K562 (cell line): Measurements from ENCODE around the gene LRP1B. TPM values are rescaled to one million over a fixed set of nuclear protein-coding genes. Genes with fewer than 3 reads are reported as not detected.

Experiments
- ATAC-seq: fragments of 200-7000 bp; cut with Tn5 transposase; 3 replicates; pipeline ENCODE4 v1.9.1; 2020; ENCODE audit warnings: moderate library complexity
- BruUV-seq: library from RNA; stranded (reverse); fragments of 400-500 nt; replicated peaks from 2 replicates; lab custom pipeline; 2021; lab: Mats Ljungman, UMichigan
- CTCF ChIA-PET: fragments of 300-600 bp; formaldehyde crosslinking; extraction: SDS; loops from one replicate; lab custom pipeline; 2021; ENCODE audit warnings: low intra/inter-chr PET ratio; lab: Yijun Ruan, JAX
- POLR2A ChIA-PET: fragments of 300-600, 350-650 bp; sonication (Branson Sonifier 250); formaldehyde crosslinking; extraction: SDS; loops from one replicate; lab custom pipeline; 2021; ENCODE audit warnings: antibody characterized with exemption, inconsistent platforms; lab: Yijun Ruan, JAX
- DNase-seq, 4 experiments: peaks; one replicate each; pipeline versions ENCODE4 v3.0.0 to v3.0.0-alpha.2; 2011 to 2018; ENCODE audit warnings: low spot score in 3 of 4, mixed read lengths in 3 of 4; ENCODE audit errors: extremely low read depth in 1 of 4
- FAIRE-seq: peaks from 2 replicates; lab custom pipeline; 2011; peaks lifted over from hg19 to GRCh38; lab: Jason Lieb, UNC
- H2AFZ ChIP-seq: 2 replicates; pipeline ENCODE4 v1.6.0; 2011; ENCODE audit warnings: low read depth, low read length, control low read depth, inconsistent platforms
- H3K27ac ChIP-seq: fragments of 200-600 bp; 3 replicates; pipeline ENCODE4 v1.8.0; 2011; ENCODE audit warnings: low read depth, mild to moderate bottlenecking, control low read depth, inconsistent platforms, low read length, moderate library complexity, mixed read lengths; ENCODE audit errors: extremely low read depth
- H3K27me3 ChIP-seq, 2 experiments: fragments of 300-600 bp in 1 of 2; 2 replicates in 1 of 2; 3 replicates in 1 of 2; pipeline versions ENCODE4 v1.6.0 to v1.8.0; 2011; ENCODE audit warnings: inconsistent platforms in 2 of 2, low read length in 2 of 2, mild to moderate bottlenecking in 1 of 2, mixed read lengths in 1 of 2, moderate library complexity in 1 of 2; ENCODE audit not compliant: control insufficient read depth in 2 of 2, insufficient read depth in 2 of 2
- H3K36me3 ChIP-seq: fragments of 300-600 bp; 3 replicates; pipeline ENCODE4 v1.8.0; 2011; ENCODE audit warnings: mild to moderate bottlenecking, low read length, inconsistent platforms; ENCODE audit not compliant: control insufficient read depth, insufficient read depth
- H3K4me1 ChIP-seq, 2 experiments: fragments of 200-600 bp in 1 of 2; replicated peaks in 1 of 2; 2 replicates in 1 of 2; 3 replicates in 1 of 2; pipeline versions ENCODE4 v1.5.1 to v1.8.0; 2011; ENCODE audit warnings: inconsistent platforms in 2 of 2, low read length in 2 of 2, mild to moderate bottlenecking in 1 of 2, mixed read lengths in 1 of 2, moderate library complexity in 1 of 2; ENCODE audit not compliant: control insufficient read depth in 2 of 2, insufficient read depth in 2 of 2
- H3K4me2 ChIP-seq: 2 replicates; pipeline ENCODE4 v1.6.1; 2011; ENCODE audit warnings: low read length, control low read depth, inconsistent platforms, mixed read lengths; ENCODE audit not compliant: insufficient read depth
- H3K4me3 ChIP-seq: fragments of 200-600 bp; sonication (generic), shearing (Covaris generic); 2 replicates; pipeline ENCODE4 v1.5.1; 2016; ENCODE audit warnings: control low read depth, inconsistent platforms
- H3K79me2 ChIP-seq: fragments of 200-600 bp; 3 replicates; pipeline ENCODE4 v1.8.0; 2011; ENCODE audit warnings: low read length, inconsistent platforms; ENCODE audit not compliant: control insufficient read depth, insufficient read depth
- H3K9ac ChIP-seq, 2 experiments: 2 replicates each; pipeline versions ENCODE4 v1.6.0 to v1.6.1; 2011; ENCODE audit warnings: low read depth in 2 of 2, low read length in 2 of 2, control low read depth in 1 of 2, inconsistent platforms in 1 of 2, mild to moderate bottlenecking in 1 of 2, mixed read lengths in 1 of 2; ENCODE audit not compliant: insufficient read depth in 1 of 2
- H3K9me1 ChIP-seq: one replicate; pipeline ENCODE4 v1.6.0; 2011; ENCODE audit warnings: inconsistent platforms, mild to moderate bottlenecking, low read length, moderate library complexity; ENCODE audit not compliant: control insufficient read depth, insufficient read depth
- H3K9me3 ChIP-seq: replicated peaks from 2 replicates; pipeline ENCODE4 v1.5.1; 2011; ENCODE audit warnings: low read depth, low read length, inconsistent platforms; ENCODE audit not compliant: control insufficient read depth, insufficient read depth
- H4K20me1 ChIP-seq: replicated peaks from 2 replicates; pipeline ENCODE4 v1.6.1; 2011; ENCODE audit warnings: low read length, inconsistent platforms, mixed read lengths; ENCODE audit not compliant: control insufficient read depth, insufficient read depth
- BCOR ChIP-seq: fragments of 450-650 bp; IDR thresholded peaks from 2 replicates; pipeline ENCODE4 v1.6.1; 2016
- GTF2E2 ChIP-seq: fragments of 200-800 bp; sonication (Bioruptor generic); IDR thresholded peaks from 2 replicates; pipeline ENCODE4 v1.6.1; 2016; ENCODE audit warnings: missing genetic modification characterization, missing compliant biosample characterization
- RFX7 ChIP-seq: fragments of 250-450 bp; sonication (Bioruptor Pico); IDR thresholded peaks from 2 replicates; pipeline ENCODE4 v1.5.1; 2021; ENCODE audit warnings: mild to moderate bottlenecking
- SMAD3 ChIP-seq: fragments of 450-650 bp; formaldehyde crosslinking; conservative IDR thresholded peaks from 2 replicates; pipeline ENCODE4 v1.4.0; 2020; ENCODE audit warnings: mild to moderate bottlenecking
- YY1 ChIP-seq, 3 experiments: IDR thresholded peaks; 2 replicates each; pipeline ENCODE4 v1.6.1; 2011; ENCODE audit warnings: low read length in 2 of 3, mild to moderate bottlenecking in 2 of 3, moderate library complexity in 2 of 3, borderline replicate concordance in 1 of 3, control low read depth in 1 of 3, low read depth in 1 of 3; ENCODE audit not compliant: insufficient read depth in 3 of 3, insufficient replicate concordance in 2 of 3, control insufficient read depth in 1 of 3, insufficient read length in 1 of 3; ENCODE audit errors: extremely low read depth in 1 of 3
- ZBED1 ChIP-seq: IDR thresholded peaks from 2 replicates; pipeline ENCODE4 v1.6.1; 2014
- ZBTB8A ChIP-seq: fragments of 450-650 bp; IDR thresholded peaks from 2 replicates; pipeline ENCODE4 v1.6.1; 2018; ENCODE audit warnings: mild to moderate bottlenecking, moderate library complexity; ENCODE audit not compliant: partially characterized antibody
- WGBS: fragments of 100-300 bp; shearing (Covaris generic); methylation state at CpG from one replicate; pipeline ENCODE4 v1.1.6; 2016; ENCODE audit warnings: low coverage, mixed read lengths; ENCODE audit not compliant: insufficient coverage; ENCODE audit errors: missing lambda C conversion rate; 5-methylcytosine and 5-hydroxymethylcytosine counted together
- in situ Hi-C: fragments of 300-500 bp; cut with MboI; formaldehyde crosslinking; loops from 4 replicates; pipeline ENCODE4 v1.15.0; 2018; ENCODE audit warnings: inconsistent platforms, mixed read lengths
- intact Hi-C: fragments of 100-400 bp; cut with micrococcal nuclease; formaldehyde crosslinking; loops from 2 replicates; pipeline ENCODE4 v1.14.2; 2022
- polyA plus RNA-seq, 8 experiments: library from polyadenylated mRNA; depleted of rRNA in 4 of 8; stranded (reverse) in 5 of 8; unstranded in 3 of 8; fragments of >200 nt; fragmentation: Nextera tagmentation in 2 of 8; fragmentation: Illumina TruSeq in 1 of 8; extraction: Ambion mirVana in 2 of 8; extraction: Trizol in 1 of 8; gene quantifications; 2 replicates each; pipeline versions ENCODE4 v1.2.1 to v1.2.3, GENCODE V29; 2011 to 2014; ENCODE audit warnings: inconsistent platforms in 1 of 8, missing spikeins in 1 of 8
- total RNA-seq, 7 experiments: library from RNA; depleted of rRNA in 6 of 7; stranded (reverse); fragments of >200 nt in 6 of 7; fragmentation: Illumina TruSeq in 2 of 7; extraction: Trizol in 2 of 7; gene quantifications; 2 replicates each; pipeline versions ENCODE4 v1.2.1 to v1.2.3, GENCODE V29; 2011 to 2021; ENCODE audit warnings: low replicate concordance in 1 of 7
- TF ChIP-seq, protein P1 (sequence below), 2 experiments: fragments of 450-650 bp in 1 of 2; IDR thresholded peaks; 2 replicates each; pipeline ENCODE4 v1.6.1; 2011 to 2017; ENCODE audit warnings: low read depth in 2 of 2, antibody characterized with exemption in 1 of 2, borderline replicate concordance in 1 of 2, low read length in 1 of 2, mild to moderate bottlenecking in 1 of 2, mixed read lengths in 1 of 2; ENCODE audit not compliant: control insufficient read depth in 1 of 2
- TF ChIP-seq, protein P2 (sequence below): fragments of 250-450 bp; sonication (Bioruptor Pico); IDR thresholded peaks from 2 replicates; pipeline ENCODE4 v1.6.1; 2021; ENCODE audit warnings: mild to moderate bottlenecking
- TF ChIP-seq, protein P3 (sequence below): IDR thresholded peaks from 2 replicates; pipeline ENCODE4 v1.6.1; 2014; ENCODE audit warnings: antibody characterized with exemption
- TF ChIP-seq, protein P4 (sequence below), 2 experiments: fragments of 450-650 bp in 1 of 2; sonication (generic) in 1 of 2; formaldehyde crosslinking in 1 of 2; IDR thresholded peaks in 1 of 2; conservative IDR thresholded peaks in 1 of 2; 2 replicates each; pipeline versions ENCODE4 v1.6.1 to v1.8.1; 2016 to 2023; ENCODE audit warnings: mild to moderate bottlenecking in 2 of 2, moderate library complexity in 2 of 2, inconsistent platforms in 1 of 2, missing genetic modification reagents in 1 of 2

The LRP1B gene
- total and polyA plus RNA-seq, 9 of the 15 experiments (the other 6 are each of a cell fraction or from before 2014, with no cell fraction given), result not detected

DNA sequence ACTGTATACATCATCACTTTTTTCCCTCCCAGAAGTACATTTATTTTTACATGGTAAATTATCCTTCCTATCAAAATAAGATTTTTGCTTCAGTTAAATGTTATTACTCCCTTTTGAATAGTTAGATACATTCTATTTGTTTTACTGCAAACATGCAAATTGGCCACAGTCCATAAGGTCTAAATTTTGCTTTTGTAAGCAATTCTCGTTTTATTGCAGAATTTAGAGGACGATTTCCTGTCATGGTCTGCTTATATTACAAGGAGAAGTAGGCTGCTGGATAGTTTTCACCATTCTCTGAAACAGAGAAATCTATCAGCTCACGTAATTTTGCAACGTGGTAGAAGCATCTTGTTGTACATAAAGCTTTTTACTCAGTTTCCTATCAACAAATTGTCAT is 1632.5 kb downstream of the LRP1B start:
- POLR2A ChIA-PET, result no interaction called here

DNA sequence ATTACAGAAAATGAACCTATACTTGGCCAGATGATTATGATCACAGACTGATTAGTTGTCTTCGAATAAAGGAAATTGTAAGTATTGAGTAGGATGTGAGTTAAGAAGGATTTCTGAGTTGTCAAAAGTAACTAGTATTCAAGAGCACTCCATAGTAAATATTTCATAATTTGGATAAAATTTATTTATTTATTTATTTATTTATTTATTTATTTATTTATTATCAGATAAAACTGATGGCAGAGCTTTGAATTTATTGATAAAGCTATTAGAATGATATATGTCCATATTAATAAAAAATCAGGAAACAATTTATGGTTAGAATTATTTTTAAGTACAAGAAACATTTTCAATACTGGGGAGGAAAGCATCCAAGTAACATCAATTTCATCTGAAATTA is 1634.1 kb downstream of the LRP1B start:
- Histone ChIP-seq H3K4me1 (no peaks in the 10 kb centered on the region), H4K20me1 (no peaks in the 10 kb centered on the region), H3K9me3 (no peaks in the 10 kb centered on the region), H2AFZ (no peak overlapping the region), H3K79me2 (no peaks in the 10 kb centered on the region), H3K27me3 (no peaks in the 10 kb centered on the region), H3K9ac (no peak overlapping the region), H3K36me3 (no peaks in the 10 kb centered on the region), H3K9me1 (no peaks in the 10 kb centered on the region), H3K4me3 (no peak overlapping the region), H3K27ac (no peak overlapping the region), H3K4me2 (no peak overlapping the region)
- no peak for FAIRE-seq
- BruUV-seq, result no TSS peak
- intact Hi-C loops (no loop called here), in situ Hi-C loops (no loop called here)
- no peak for ATAC-seq
- POLR2A ChIA-PET, result no interaction called here
- 0% methylated on average over 1 of the region's 1 CpG for WGBS
- CTCF ChIA-PET, result no interaction called here
- DNase-seq, result no peak
- TF ChIP-seq, protein P1, sequence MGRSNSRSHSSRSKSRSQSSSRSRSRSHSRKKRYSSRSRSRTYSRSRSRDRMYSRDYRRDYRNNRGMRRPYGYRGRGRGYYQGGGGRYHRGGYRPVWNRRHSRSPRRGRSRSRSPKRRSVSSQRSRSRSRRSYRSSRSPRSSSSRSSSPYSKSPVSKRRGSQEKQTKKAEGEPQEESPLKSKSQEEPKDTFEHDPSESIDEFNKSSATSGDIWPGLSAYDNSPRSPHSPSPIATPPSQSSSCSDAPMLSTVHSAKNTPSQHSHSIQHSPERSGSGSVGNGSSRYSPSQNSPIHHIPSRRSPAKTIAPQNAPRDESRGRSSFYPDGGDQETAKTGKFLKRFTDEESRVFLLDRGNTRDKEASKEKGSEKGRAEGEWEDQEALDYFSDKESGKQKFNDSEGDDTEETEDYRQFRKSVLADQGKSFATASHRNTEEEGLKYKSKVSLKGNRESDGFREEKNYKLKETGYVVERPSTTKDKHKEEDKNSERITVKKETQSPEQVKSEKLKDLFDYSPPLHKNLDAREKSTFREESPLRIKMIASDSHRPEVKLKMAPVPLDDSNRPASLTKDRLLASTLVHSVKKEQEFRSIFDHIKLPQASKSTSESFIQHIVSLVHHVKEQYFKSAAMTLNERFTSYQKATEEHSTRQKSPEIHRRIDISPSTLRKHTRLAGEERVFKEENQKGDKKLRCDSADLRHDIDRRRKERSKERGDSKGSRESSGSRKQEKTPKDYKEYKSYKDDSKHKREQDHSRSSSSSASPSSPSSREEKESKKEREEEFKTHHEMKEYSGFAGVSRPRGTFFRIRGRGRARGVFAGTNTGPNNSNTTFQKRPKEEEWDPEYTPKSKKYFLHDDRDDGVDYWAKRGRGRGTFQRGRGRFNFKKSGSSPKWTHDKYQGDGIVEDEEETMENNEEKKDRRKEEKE (IDR thresholded peaks at IDR 0.05; ENCODE audit: borderline replicate concordance in 1 of 2, control insufficient read depth in 1 of 2, low read depth in 2 of 2, low read length in 1 of 2), result no peak
- TF ChIP-seq ZBTB8A, result no peak
- TF ChIP-seq, protein P2, sequence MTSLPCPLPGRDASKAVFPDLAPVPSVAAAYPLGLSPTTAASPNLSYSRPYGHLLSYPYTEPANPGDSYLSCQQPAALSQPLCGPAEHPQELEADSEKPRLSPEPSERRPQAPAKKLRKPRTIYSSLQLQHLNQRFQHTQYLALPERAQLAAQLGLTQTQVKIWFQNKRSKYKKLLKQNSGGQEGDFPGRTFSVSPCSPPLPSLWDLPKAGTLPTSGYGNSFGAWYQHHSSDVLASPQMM (CRISPR knock-in tag), result no peak
- TF ChIP-seq, protein P3, sequence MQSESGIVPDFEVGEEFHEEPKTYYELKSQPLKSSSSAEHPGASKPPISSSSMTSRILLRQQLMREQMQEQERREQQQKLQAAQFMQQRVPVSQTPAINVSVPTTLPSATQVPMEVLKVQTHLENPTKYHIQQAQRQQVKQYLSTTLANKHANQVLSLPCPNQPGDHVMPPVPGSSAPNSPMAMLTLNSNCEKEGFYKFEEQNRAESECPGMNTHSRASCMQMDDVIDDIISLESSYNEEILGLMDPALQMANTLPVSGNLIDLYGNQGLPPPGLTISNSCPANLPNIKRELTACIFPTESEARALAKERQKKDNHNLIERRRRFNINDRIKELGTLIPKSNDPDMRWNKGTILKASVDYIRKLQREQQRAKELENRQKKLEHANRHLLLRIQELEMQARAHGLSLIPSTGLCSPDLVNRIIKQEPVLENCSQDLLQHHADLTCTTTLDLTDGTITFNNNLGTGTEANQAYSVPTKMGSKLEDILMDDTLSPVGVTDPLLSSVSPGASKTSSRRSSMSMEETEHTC, result no peak
- no peak for TF ChIP-seq SMAD3
- no peak for TF ChIP-seq ZBED1
- no peak for TF ChIP-seq RFX7 (CRISPR knock-in tag)

More for the DNA sequence above, 1632.5 kb downstream of the LRP1B start:
- in situ Hi-C loops (no loop called here), intact Hi-C loops (no loop called here)
- no peak for FAIRE-seq
- Histone ChIP-seq H2AFZ (no peak overlapping the region), H3K36me3 (no peaks in the 10 kb centered on the region), H3K4me1 (no peaks in the 10 kb centered on the region), H3K9me3 (no peaks in the 10 kb centered on the region), H3K9ac (no peak overlapping the region), H3K27me3 (no peaks in the 10 kb centered on the region), H3K4me3 (no peak overlapping the region), H3K9me1 (no peaks in the 10 kb centered on the region), H3K79me2 (no peaks in the 10 kb centered on the region), H4K20me1 (no peaks in the 10 kb centered on the region), H3K4me2 (no peak overlapping the region), H3K27ac (no peak overlapping the region)
- CTCF ChIA-PET, result no interaction called here
- WGBS, result 0% methylated on average over 4 of the region's 4 CpGs
- TF ChIP-seq YY1 (IDR thresholded peaks at IDR 0.05; ENCODE audit: borderline replicate concordance in 1 of 3, control insufficient read depth in 1 of 3, extremely low read depth in 1 of 3, insufficient read depth in 3 of 3, insufficient read length in 1 of 3, insufficient replicate concordance in 2 of 3, low read depth in 1 of 3, low read length in 2 of 3) (no peak), BCOR (no peak), GTF2E2 (tag) (no peak)
- TF ChIP-seq, protein P4, sequence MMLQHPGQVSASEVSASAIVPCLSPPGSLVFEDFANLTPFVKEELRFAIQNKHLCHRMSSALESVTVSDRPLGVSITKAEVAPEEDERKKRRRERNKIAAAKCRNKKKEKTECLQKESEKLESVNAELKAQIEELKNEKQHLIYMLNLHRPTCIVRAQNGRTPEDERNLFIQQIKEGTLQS (IDR thresholded peaks at IDR 0.05), result no peak
- TF ChIP-seq, protein P4 (CRISPR knock-in tag; conservative IDR thresholded peaks at IDR 0.05), result no peak
- BruUV-seq, result no TSS peak
- no peak for ATAC-seq
- DNase-seq, result no peak
